ENCODE measurements around the gene PTHLH.

DNA sequence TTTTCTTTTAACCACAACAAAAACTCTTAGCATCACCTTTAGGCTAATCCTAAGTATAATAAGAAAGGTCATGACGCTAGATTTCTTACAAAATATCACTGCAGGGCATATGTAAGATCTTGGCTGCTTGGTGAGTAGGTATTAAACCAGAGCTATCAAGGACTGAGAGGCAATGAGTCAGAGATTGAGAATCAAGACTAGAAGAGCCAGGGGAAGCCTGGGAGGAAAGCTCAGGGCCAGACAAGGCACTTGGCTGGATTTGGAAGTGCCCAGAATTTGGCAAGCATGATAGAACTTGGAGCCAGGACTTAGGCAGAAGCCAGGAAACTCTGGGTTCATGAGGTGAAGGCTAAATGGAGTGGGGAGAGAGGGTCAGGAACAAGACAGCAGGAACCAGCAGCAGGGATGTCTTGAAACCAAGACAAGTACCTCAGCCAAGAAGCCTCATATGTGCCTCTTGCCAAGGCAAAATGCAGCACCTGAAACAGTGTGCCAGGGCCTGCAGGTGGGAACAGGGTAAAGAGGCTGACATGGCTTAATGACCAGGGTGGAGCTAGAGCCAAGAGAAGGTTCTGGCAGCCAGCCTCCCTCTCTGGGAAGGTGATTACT lies 49.9 kb downstream of the PTHLH start:
- TF ChIP-seq CTCF (IDR thresholded peaks at IDR 0.05) (no peak), YY1 (IDR thresholded peaks at IDR 0.05; ENCODE audit: low read depth) (no peak), CHD2 (IDR thresholded peaks at IDR 0.05; ENCODE audit: low read length, partially characterized antibody) (no peak), SIN3A (IDR thresholded peaks at IDR 0.05; ENCODE audit: borderline replicate concordance, low read depth, low read length) (no peak), TAF1 (IDR thresholded peaks at IDR 0.05; ENCODE audit: borderline replicate concordance, low read depth, low read length) (no peak), POLR2AphosphoS5 (IDR thresholded peaks at IDR 0.05; ENCODE audit: low read depth, low read length) (no peak), GABPA (IDR thresholded peaks at IDR 0.05; ENCODE audit: low read depth) (no peak), MXI1 (IDR thresholded peaks at IDR 0.05; ENCODE audit: low read depth, low read length) (no peak), EZH2phosphoT487 (IDR thresholded peaks at IDR 0.05; ENCODE audit: borderline replicate concordance, low read depth) (no peak), EP300 (IDR thresholded peaks at IDR 0.05; ENCODE audit: borderline replicate concordance in 1 of 2, low read depth in 1 of 2, low read length in 1 of 2) (peak in 1 of 2 experiments; percentile 25; a peak in 1 of 4 replicates)
- TF ChIP-seq, protein P1, sequence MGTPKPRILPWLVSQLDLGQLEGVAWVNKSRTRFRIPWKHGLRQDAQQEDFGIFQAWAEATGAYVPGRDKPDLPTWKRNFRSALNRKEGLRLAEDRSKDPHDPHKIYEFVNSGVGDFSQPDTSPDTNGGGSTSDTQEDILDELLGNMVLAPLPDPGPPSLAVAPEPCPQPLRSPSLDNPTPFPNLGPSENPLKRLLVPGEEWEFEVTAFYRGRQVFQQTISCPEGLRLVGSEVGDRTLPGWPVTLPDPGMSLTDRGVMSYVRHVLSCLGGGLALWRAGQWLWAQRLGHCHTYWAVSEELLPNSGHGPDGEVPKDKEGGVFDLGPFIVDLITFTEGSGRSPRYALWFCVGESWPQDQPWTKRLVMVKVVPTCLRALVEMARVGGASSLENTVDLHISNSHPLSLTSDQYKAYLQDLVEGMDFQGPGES (IDR thresholded peaks at IDR 0.05; ENCODE audit: low read depth, low read length) = no peak
- TF ChIP-seq, protein P2, sequence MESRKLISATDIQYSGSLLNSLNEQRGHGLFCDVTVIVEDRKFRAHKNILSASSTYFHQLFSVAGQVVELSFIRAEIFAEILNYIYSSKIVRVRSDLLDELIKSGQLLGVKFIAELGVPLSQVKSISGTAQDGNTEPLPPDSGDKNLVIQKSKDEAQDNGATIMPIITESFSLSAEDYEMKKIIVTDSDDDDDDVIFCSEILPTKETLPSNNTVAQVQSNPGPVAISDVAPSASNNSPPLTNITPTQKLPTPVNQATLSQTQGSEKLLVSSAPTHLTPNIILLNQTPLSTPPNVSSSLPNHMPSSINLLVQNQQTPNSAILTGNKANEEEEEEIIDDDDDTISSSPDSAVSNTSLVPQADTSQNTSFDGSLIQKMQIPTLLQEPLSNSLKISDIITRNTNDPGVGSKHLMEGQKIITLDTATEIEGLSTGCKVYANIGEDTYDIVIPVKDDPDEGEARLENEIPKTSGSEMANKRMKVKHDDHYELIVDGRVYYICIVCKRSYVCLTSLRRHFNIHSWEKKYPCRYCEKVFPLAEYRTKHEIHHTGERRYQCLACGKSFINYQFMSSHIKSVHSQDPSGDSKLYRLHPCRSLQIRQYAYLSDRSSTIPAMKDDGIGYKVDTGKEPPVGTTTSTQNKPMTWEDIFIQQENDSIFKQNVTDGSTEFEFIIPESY (IDR thresholded peaks at IDR 0.05; ENCODE audit: borderline replicate concordance, low read depth) = no peak

All from SK-N-SH (cell line).